C1 segment of cervical spinal cord (tissue), 14 donors: ENCODE results near the gene PMVK.
A peak's percentile ranks its signal among the peaks of the same experiment; 100 is the strongest.
"Not testable (repeated sequence)": the region's sequence is repeated elsewhere in the genome, so short reads cannot be mapped to it uniquely, and the experiment has no call there.

Experiments used
- DNase-seq, 14 donors: peaks; one replicate each; lab custom pipeline; 2025; lab: John Stamatoyannopoulos, UW

Gene PMVK

DNA sequence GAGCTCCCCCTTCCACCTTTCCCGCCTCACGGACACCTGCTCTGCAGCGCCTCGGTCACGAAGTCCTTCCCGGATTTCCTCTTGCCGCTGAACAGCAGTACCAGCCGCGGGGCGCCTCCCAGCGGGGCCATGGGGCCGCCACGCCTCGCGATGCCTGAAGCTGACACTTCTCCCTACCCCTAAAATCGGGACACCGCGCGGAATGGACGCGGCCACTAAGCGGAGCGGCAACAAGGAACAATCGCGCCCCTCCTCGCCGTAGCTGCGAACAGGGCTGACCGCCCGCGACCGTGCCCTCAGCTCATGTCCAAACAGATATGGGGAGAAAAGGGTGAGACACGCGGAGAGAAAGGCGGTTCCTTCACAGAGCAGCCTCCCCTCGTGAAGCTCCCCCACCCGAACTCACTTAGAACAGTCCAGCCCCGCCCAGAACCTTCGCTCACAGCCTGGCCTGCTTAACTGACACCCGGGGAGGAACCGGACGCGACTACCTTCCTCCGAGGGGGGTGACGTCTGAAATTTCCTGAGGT is at the start of gene PMVK:
Gene PMVK, minus strand, starts transcription at position 165 of the 530 bp plus-strand sequence. Its CDS starts 34 bp downstream, at position 131.
- peak; percentile 82 to 100 (median 97) for DNase-seq

DNA sequence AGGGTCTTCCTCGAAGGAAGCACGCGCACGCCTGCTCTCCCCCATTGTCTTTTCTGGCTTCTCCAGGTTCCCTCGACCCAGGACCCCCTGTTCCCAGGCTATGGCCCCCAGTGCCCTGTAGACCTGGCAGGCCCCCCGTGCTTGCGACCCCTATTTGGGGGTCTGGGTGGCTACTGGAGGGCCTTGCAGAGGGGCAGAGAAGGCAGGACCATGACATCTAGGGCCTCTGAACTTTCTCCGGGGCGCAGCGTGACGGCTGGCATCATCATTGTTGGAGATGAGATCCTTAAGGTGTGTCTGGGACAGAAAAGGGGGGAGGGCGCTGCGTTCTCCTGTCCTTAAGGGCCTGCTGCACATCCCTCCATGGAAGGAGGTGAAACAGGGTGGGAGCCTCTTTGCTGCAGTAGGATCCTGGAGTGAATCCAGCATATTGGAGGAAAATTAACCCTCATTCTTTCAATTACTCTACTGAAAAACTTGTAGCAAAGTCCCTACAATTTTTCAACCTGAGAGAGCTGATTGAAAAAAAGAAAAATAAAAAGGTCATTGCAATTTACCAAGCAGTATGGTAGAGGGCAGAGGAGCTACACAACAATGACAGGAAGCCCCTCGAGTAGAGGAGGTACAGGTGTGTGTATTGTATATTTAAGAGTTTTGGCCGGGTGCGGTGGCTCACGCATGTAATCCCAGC is 47.4 kb upstream of the PMVK start:
- no peak for DNase-seq

GRCh38 chr1:154982897-154983648 is 46.6 kb upstream of the PMVK start, which contains the start of gene FLAD1:
Gene FLAD1 (plus strand): TSS chr1:154983344. CDS start chr1:154983695, 351 bp downstream.
- DNase-seq = peak; percentile 66 to 98 (median 94)

DNA sequence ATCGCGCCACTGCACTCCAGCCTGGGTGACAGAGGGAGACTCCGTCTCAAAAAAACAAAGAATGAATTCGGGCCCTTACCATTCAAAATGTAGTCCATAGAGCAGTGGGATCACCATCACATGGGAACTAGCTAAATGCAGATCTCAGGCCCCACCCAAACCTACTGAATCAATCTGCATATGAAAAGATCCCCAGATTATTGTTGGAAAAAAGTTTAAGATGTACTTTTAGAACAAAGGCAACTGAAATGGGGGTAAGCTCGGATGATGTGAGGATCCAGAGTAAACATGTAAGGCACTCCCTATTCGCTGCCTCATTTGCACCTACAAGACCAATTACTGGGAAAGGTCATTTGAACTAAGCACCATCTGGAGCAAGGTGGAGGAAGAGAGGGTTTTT is 45.8 kb upstream of the PMVK start:
- DNase-seq = no peak

- no peak for DNase-seq
These were observed 41.8 kb upstream of the PMVK start for GRCh38 chr1:154978360-154978759.

GRCh38 chr1:154977762-154978161 is 41.2 kb upstream of the PMVK start:
- DNase-seq = not testable (repeated sequence)

DNA sequence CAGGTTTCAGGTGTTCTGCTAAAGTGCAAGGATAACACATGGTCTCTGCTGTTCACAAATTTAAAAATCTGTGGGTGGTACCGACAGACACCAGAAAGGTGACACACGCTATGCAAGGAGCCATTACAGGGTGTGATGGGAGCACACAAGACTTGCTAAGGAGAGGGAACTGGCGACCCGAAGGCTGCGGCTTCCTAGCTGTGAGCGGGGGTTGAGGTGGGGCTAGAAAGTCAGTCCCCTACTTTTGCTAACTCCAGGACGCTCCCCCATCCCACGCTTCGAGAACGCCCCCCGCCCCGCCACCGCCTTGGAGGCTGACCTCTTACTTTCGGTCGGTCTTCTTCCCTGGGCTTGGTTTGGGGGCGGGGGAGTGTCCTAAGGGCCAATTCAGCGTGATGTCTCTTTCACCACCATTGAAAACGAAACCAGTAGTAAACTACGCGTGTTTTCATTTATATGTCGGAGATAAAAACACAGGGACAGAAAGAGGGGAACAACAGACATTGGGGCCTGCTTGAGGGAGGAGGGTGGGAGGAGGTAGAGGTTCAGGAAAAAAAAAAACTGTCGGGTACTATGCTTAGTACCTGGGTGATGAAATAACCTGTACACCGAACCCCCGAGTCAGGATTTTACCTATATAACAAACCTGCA is 39.0 kb upstream of the PMVK start:
- peak in 8 of 14 donors; percentile 9 to 47 (median 22) for DNase-seq

GRCh38 chr1:154974808-154975408 is 38.4 kb upstream of the PMVK start:
- peak; percentile 84 to 99 (median 98) for DNase-seq

- DNase-seq = peak; percentile 89 to 100 (median 98)
These were observed 37.7 kb upstream of the PMVK start, which contains the start of gene CKS1B for GRCh38 chr1:154974102-154974807. Gene CKS1B (plus strand): TSS chr1:154974681. CDS start chr1:154974746, 65 bp downstream.

GRCh38 chr1:154973344-154974101 is 37.0 kb upstream of the PMVK start:
- DNase-seq = peak; percentile 16 to 86 (median 71)

GRCh38 chr1:154972517-154973343 is 36.2 kb upstream of the PMVK start:
- peak in 6 of 14 donors; percentile 11 to 78 (median 28) for DNase-seq

GRCh38 chr1:154972213-154972516 is 35.6 kb upstream of the PMVK start:
- DNase-seq = no peak

DNA sequence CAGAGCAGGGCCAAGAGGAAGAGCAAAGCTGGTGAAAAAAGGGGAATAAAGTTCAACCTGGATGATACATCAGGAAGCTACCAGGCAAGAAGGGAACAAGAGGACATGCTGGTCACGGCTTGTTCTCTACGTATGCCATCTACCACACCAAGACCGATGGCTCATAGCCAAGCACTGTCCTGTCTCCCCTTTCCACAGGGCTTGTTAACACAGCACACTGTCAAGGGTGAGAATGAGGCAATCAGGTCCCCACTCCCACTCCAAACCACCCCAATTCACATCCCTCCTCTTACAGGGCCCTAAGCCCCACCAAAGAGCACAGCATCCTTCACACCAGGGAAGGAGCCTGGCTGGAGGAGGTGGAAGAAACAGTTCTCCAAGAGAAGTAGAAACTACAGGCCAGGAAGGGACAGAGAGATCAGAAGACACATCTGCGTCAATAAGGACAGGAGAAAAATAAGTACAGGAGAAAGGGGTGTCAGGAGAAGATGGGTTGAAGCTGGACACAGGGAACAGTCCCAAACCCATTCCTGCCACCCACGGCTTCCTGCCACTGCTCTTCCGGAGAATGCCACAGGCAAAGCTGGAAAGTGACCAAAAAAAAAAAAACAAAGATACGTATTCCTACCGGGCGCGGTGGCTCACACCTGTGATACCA is 35.0 kb upstream of the PMVK start:
- DNase-seq = no peak

- DNase-seq = peak in 13 of 14 donors; percentile 20 to 95 (median 79)
These were observed 34.3 kb upstream of the PMVK start, which contains the start of gene SHC1 for GRCh38 chr1:154970631-154971340. Gene SHC1 (minus strand): TSS chr1:154970747. CDS start chr1:154970526, 221 bp downstream.

DNA sequence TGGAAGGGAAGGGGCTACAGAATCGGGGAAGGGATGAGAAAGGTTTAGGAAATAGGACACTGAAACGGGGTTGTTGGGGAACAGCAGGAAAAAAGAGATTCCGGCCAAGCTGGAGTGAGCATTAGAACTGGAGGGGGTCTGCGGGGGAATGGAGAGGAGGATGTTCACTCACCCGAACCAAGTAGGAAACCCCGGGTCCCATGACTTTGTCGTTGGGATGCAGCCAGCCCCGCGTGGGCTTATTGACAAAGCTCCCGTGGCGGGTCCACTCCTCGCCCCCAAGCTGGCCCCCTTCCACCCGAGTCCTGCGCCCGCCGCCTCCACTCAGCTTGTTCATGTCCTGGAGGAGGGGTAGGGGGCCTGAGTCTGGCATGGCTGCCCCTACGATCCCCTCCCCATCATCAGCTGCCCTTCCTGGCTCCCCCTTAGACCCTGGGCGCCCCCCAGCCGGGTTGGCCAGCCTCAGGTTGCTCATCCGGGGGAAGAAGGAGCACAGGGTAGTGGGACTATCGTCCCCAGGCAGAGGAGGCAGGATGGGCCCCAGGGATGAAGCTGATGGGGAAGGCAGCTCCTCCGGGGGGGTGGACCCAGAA is 33.4 kb upstream of the PMVK start:
- peak in 3 of 14 donors; percentile 21 to 60 (median 47) for DNase-seq

DNA sequence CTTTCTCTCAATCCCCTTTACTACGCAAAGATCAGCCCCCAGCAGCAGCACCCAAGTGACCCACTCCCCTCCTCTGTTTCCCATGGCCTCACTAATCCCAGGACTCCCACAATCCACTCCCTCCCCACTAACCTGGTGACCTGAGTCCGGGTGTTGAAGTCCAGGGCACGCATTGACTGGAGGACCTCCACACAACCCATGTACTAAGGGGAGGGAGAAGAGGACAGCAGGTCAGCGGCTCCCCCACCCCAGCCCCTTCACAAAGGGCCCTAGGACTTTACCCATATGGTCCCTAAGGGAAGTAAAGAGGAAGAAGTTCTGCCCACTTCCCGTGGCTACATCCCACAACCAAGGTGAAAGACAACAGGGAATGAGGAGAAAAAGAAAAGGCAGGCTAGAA is 32.7 kb upstream of the PMVK start:
- DNase-seq = no peak

DNA sequence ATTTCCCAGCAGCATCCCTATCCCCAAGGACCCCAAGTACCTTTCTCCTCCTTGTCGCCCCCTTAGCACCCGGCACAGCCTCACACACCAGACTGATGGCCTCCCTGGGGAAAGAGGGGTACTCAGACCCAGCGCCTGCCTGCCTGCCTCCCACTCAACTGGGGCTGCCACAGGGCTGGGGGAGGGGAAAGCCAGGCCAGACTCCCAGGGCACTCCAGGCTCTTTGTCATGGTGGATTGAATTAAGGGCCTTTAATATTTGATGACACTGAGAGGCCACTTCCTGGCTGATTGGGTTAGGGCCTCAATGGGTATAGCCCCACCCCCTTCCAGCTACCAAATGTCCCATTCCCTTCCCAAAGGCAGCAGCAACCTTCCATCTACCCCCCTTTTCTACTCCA is 32.2 kb upstream of the PMVK start:
- DNase-seq = no peak
